HL-60/S4 (cell line): ENCODE measurements around the gene TGM6.

Source experiments
- in situ Hi-C: fragments of 300-500 bp; cut with MboI; formaldehyde crosslinking; loops from 2 replicates; pipeline ENCODE4 v1.14.3; 2022; ENCODE audit warnings: low sequenced_read_pairs

TGM6 gene

DNA sequence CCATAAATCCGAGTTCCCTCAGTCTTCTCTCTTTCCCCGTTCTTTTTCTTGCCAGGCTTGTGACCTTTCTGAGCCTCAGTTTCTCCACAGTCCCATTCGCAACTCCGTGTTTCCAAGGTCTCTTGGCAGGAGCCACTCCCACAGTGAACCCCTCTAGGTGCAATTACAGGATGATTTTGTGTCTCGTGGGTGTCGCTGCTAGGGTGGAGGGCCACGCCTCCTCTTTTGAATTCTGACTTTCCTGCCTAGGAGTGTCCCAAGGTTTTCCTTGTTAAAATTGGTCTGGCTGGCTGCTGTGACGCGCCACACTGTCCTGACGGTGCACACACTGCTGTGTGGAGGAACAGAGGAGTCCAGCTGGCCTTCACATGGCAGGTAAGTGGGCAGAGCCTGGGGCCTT is at the start of gene TGM6:
TSS of gene TGM6 (plus strand) at position 301 of the 400 bp plus-strand sequence. CDS start at position 369, 68 bp downstream.
- in situ Hi-C loops = no loop called here

DNA sequence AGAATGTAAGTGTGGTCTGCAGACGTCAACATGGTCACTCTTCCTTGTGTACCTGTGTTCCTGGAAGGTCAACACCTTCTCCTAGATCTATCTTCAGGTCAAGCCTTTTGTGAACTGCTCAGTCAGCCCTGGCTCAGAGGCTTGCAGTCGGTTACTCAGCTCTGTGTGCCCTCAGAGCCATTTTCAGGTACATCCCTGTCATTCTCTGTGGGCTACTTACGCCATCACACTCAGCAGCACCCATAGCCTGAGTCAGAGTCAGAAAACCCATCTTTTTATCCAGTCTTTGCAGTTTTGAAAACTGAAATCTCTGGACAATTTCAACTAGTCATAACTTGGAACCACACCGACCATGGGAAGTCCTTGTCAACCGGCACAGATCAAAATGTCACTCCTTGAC is 49.6 kb upstream of the TGM6 start:
- in situ Hi-C loops = loop anchor here (10.0 kb wide), 1 partner anchor 116 kb away; no protein-coding TSS in a partner anchor

DNA sequence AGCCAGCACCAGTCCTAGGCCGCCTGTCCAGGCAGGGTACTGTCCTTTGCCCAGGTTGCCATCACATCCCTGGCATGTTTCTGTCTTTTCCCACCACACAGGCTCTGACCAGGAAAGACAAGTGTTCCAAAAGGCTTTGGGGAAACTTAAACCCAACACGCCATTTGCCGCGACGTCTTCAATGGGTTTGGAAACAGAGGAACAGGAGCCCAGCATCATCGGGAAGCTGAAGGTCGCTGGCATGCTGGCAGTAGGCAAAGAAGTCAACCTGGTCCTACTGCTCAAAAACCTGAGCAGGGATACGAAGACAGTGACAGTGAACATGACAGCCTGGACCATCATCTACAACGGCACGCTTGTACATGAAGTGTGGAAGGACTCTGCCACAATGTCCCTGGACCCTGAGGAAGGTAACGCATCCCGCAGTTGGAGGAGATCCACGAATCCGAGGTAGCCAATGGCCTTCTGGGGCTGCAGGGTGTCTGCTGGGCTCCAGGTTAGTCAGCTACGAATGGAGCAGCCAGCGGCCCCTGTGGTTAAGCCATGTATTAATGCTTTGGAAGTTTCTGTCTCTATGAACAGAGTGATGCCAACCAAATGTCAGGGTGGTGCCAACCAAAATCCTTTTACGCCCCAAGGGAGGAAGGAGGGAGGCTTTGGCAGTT is 48.7 kb upstream of the TGM6 start:
- in situ Hi-C loops = loop anchor here (10.0 kb wide), 1 partner anchor 117 kb away; no protein-coding TSS in a partner anchor

DNA sequence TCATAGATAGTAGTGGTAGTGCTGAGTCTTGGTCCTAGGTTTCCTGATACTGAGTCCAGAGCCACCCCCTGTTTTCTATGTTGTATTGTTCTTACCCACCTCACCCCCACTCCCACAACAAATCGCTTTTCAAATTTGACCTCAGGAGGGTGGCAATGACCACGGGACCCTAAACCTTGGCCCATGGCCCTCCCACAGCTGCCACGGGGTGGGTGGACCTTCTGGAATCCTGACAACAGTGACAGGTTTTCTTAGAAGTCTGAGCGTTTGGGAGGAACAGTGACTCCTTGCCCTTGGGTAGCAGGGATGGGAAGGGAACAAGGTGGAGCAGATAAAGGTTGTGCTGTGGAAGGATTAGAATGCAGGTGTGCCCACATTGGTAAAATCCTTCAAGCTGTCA is 48.0 kb upstream of the TGM6 start:
- in situ Hi-C loops = loop anchor here (10.0 kb wide), 1 partner anchor 118 kb away; no protein-coding TSS in a partner anchor

DNA sequence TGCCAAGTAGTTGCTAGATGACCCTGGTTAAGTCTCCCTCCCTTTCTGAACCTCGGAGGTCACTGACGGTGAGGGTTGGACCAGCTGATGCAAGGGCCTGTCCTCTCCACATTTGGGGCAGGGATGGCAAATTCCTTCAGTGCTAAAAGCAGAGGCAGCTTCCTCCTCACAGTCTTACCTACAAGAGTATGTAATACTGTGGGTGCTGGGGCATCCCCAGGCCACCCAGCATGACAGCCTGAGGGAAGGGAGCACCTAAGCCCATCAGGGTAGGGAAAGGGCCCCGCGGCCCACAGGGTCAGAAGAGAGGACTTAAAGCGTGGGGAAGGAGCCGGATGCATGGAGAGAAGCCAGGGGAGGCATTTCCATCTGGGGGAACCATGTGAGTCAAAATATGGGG is 46.9 kb upstream of the TGM6 start:
- in situ Hi-C loops = loop anchor here (10.0 kb wide), 1 partner anchor 119 kb away; no protein-coding TSS in a partner anchor

DNA sequence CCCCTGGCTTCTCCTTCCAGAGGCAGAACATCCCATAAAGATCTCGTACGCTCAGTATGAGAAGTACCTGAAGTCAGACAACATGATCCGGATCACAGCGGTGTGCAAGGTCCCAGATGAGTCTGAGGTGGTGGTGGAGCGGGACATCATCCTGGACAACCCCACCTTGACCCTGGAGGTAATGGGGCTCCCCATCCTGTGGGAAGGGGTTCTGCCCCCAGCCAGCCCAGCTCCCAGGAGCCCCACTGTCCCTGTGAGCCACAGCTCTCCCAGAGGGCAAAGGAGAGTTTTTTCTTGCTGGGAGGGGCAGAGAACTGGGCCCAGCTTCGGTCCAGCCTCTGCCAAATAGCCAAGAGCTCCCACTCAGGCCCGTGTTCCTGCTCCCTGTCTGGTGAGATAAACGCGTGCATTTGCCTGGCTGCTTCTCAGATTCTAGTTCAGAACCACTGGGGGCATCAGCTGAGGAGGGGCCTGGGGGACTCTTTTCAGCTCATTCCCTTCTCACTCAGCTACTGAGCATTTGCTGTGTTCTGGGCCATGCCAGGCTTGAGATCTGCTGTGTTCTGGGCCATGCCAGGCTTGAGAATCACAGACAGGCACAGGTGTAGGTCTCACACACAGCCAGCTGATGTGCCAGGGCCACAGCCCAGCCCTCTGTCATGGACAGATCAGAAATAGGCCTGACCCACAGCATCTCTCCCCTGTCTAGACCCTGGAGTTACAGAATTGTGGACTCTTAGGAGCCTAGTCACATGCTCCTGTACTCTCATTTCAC is 45.4 kb upstream of the TGM6 start:
- in situ Hi-C loops = loop anchor here (10.0 kb wide), 1 partner anchor 120 kb away; no protein-coding TSS in a partner anchor

DNA sequence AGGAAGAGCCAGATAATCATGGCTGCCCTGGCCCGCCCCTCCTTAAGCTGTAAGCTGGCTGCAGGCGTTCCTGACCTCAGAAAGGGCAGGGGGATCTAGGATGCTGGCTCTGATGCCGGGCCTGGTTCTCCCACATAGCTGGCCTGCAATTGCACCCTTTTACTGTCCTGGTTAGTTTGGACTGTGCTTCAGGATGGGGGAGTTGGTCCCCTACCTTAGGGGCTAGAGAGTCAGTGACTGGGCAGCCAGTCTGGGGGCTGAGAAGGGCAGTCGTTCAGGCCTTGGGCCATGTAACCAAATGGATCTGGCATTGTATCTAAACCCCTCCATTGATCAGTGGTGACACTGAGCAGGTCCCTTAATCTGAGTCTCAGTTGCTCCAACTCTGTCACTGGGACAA is 44.2 kb upstream of the TGM6 start:
- in situ Hi-C loops = loop anchor here (10.0 kb wide), 1 partner anchor 122 kb away; no protein-coding TSS in a partner anchor

DNA sequence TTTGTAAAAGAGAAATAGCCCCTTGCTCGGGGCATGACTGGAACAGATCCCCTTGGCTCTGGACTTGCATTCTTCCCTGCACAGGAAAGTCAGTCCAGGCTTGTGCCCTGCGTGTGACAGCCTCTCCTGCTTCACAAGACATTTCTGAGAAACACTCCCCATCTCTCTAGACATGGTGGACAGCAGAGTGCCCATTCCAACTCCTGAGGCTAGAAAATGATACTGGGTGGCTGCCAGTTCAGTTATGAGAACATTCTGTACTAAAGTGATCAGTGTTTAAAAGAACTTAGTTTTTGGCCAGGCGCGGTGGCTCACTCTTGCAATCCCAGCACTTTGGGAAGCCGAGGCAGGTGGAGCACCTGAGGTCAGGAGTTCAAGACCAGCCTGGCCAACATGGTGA is 43.6 kb upstream of the TGM6 start:
- in situ Hi-C loops = loop anchor here (10.0 kb wide), 1 partner anchor 122 kb away; no protein-coding TSS in a partner anchor

DNA sequence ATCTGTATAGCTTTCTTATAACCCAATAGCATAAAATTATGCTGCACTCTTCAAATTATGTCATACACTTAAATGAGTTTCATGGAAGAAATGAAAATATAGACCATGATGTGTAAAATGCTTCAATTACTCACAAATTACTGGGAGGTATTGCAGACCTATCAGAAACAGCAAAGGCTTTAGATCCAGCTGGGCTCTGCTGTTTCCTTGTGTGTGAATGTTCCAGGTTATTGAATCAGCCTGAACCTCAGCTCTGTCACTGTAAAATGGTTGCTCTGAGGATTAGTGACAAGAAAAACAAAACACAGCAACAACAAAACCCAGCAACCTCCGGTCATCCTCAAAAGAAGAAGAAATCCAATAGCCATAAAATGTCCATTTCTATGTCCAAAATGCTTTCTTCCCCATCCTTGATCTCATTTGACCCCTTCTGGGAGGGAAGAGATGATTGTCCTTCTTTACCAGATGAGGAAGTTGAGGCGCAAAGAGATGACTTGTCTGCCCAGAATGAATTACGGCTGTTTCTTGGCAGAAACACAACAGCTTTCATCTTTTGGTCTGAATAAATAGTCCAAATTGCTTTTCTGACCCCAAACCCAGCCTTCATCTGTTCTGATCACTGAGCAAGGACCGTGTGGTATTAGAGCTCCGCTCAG is 42.2 kb upstream of the TGM6 start:
- in situ Hi-C loops = loop anchor here (10.0 kb wide), 1 partner anchor 124 kb away; no protein-coding TSS in a partner anchor

DNA sequence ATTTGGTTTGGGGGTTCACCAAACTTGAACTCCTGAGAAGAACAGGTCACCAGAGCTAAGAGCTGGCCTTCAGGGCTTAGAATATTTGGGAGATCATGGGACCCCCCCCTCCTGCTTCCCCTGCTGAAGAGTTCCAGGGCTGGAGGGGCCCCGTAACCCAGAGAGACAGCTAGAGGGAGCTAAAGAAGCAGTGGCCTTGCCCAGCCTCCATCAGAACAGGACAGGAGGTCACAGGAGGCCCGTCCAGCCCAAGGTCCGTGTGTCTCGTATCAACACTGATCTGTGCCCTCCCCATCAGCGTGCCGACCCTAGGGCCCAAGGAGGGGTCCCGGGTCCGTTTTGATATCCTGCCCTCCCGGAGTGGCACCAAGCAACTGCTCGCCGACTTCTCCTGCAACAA is 40.6 kb upstream of the TGM6 start:
- in situ Hi-C loops = no loop called here

DNA sequence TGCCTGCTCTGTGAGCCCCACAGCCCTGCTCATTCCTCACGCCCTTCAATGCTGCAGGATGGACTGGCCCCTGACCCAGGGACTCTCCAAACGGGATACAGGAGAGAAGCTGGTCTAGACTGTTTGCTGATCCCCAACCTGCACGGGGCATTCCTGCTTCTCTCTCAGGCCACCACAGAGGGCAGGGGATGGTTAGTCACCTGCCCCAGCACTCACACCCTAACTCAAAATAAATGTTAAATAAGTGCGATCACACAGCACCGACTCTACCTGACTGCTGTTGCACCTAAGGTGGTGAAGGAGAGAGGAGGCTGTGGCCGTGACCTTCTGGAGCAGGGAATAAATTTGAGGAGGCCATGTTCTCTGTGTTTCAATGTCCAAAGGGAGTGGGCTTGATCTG is 39.9 kb upstream of the TGM6 start:
- in situ Hi-C loops = no loop called here

DNA sequence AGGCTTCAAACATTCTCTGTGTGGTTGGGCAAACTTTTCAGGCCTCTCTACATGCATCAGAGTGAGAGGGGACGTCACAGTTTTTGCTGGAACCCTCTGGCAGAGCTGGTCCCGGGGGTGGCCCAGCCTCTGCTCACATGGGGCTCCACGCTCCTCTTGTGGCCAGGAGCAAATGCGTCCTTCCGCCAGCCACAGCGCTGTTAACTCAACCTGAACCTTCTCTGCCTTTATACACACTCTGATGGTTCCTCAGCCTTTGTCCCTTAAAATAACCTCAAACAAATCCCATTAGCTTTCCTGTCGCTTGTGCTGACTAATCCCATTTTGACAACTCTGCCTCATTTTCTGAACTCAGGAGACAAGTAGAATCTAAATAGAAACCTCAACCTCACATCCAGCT is 39.4 kb upstream of the TGM6 start:
- in situ Hi-C loops = no loop called here

DNA sequence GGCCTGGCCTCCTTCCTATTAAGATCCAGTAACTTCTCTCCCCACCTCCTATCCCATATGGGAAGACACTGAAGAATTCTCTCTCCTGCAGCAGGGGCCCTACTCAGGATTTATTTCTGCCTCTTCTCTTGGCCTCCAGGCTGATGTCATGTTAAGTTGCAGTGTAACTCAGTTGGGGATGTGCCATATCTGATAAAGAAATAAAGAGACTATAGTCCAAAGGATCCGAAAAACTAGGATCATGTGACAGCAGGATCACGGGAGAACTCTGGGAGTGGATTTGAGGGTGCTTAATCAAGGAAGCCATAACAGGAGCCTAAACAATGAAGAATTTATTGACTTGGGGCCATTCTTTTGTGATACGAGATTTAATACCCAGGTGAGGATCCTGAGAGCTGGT is 38.5 kb upstream of the TGM6 start:
- in situ Hi-C loops = no loop called here

DNA sequence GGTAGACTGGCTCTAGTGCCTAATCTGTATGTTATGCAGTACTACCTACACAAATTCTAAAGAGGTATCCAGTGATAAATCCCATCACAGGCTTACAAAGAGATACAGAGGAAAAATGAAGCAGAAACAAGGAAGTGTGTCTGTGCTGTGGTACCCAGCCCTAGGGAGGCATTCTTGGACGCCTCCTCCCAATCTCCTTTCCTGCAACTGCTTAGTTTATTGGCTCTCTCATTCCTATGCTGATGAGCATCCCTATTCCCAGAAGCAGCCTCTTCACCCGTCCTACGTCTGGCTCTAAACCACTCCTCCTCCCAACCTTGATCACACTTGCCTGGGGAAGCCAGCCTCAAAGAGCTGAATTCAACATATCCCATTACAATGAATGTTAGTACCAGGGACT is 34.5 kb upstream of the TGM6 start:
- in situ Hi-C loops = no loop called here

DNA sequence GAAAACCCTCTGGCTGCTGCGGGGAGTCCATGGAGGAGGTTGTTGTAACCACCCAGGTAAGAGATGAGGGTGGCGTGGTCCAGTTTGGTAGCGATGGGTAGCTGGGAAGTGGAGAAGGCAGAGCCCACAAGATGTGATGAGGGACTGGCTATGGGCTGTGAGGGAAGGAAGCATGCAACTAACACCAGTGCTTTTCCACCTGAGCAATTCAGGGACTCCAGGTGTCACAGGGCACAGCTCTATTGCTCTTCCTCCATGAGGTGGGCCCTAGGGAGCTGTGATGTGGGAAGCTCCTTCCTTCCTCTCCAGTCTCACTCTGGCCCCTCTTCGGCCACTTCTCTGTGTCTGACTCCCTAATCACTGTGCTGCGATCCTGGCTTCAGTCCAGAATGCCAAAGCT is 32.4 kb upstream of the TGM6 start:
- in situ Hi-C loops = no loop called here

DNA sequence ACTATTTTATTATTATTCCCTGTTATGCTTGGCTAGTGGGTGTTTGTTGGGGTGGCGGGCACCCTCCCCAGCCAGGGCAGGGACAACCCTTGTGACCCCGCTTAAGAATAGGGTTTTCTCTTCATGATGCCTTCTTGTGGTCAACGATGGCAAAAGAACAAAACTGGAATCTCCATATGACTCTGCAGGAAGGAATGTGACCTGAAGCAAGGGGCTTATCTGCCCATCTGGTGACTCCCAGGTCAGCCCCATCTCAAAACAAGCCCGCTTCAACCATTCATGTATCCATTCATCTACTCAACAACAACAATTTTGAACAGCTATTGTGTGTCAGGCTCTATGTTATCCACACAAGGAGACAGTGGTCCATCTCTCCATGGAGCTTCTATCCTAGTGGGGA is 30.9 kb upstream of the TGM6 start:
- in situ Hi-C loops = no loop called here

DNA sequence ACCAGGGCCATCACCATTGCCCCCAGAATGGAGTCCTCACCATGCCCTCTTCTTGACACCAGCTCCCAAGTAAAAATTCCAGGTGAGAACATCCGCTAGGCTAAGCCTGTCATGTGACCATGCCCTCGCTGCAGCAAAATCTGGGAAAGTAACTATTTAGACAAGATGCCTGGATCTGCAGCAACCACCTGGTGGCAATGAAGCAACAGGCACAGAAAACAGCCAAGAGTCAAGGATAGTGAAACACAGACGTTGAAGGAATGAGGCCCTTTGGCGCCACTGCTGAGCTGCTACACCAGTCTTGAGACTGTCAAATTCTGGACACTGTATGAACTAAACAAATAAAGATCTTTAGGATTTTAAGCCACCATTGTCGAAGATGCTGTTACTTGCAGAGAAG is 30.1 kb upstream of the TGM6 start:
- in situ Hi-C loops = no loop called here

DNA sequence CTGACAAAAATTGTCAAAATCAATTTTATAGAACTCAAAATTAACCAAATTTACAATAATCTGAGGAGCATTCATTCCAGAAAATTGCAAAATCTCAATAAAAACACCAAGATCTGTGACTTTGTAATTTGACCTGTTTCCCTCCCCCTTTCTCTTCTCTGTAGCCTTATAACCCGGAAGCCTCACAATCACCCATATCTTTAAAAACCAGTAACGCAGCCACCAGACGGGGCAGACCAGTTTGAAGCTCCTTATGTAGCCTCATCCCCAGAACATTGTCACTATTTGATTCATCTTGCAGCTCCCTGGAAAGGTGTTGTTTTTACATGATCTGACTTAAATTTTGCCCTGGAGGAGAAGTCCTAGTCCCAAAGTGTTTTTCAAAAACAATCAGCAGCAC is 27.5 kb upstream of the TGM6 start:
- in situ Hi-C loops = no loop called here

DNA sequence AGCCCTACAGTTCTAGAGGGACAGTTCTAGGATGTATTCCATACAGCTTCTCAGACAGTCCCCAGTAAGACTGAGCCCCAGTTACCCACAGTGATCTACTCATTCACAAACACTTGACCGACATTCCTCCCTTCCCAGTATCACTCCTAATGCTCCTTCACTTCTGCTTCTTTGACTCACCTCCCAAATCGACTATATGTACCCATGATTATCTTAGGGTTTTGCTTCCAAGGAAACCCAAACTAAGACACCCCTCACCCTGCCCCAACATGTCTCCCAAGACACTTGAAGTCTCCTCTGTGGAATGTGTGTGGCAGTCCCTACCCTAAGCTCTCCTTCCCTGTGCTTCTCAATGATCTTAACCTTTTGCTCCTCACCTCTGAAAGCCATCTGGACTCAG is 23.6 kb upstream of the TGM6 start:
- in situ Hi-C loops = no loop called here

DNA sequence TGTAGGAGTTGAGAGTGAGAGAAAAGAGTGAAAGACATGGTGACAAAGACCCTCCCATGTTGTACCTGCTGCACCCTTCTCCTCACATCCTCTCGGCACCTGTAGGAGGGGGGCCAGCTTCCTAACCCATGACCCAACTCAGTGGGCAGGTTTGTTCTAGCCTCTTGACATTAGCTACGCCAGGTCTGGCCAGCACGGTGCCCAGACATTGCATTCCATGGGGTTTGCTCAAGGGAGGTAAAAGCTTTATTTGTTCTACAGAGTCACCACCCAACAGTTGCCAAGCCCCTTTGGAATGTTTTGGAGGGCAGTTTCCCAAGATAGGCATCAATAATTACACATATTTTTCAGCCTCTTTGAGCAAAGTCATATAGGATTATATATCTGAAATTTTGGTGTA is 22.7 kb upstream of the TGM6 start:
- in situ Hi-C loops = no loop called here

DNA sequence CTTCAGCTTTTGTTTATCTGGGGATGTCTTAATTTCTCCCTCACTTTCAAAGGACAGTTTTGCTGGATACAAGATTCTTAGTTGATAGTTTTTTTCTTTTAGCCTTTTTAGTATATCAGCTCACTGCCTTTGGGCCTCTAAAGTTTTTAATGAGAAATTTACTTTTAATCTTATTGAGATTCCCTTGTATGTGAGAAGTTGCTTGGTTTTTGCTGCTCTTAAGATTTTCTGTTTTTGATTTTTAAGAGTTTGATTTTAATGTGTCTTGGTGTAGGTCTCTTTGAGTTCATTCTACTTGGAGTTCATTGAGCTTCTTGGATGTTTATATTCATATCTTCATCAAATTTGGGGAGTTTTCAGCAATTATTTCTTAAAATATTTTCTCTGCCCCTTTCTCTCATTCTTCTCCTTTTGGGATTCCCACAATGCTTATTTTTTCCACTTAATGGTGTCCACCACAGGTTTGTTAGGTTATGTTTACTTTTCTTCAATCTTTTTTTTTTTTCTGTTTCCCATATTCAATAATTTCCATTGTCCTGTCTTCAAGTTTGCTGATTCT is 19.6 kb upstream of the TGM6 start:
- in situ Hi-C loops = no loop called here
